HEK293 (cell line): ENCODE measurements around the gene TIE1.

Experiments
- KLF16 ChIP-seq: fragments of 450-650 bp; formaldehyde crosslinking; IDR thresholded peaks from 2 replicates; pipeline ENCODE4 v1.5.1; 2017; ENCODE audit warnings: missing biosample characterization, missing genetic modification characterization
- MEIS1 ChIP-seq: sonication (generic); formaldehyde crosslinking; IDR thresholded peaks from 2 replicates; pipeline ENCODE4 v1.8.1; 2022; ENCODE audit warnings: missing genetic modification reagents, mild to moderate bottlenecking, borderline replicate concordance
- MYNN ChIP-seq: fragments of 450-650 bp; formaldehyde crosslinking; IDR thresholded peaks from 2 replicates; pipeline ENCODE4 v1.5.1; 2016; ENCODE audit warnings: missing biosample characterization, missing genetic modification characterization, borderline replicate concordance
- OSR2 ChIP-seq: fragments of 450-650 bp; formaldehyde crosslinking; IDR thresholded peaks from 2 replicates; pipeline ENCODE4 v1.5.1; 2016; ENCODE audit warnings: missing biosample characterization, missing genetic modification characterization
- REPIN1 ChIP-seq: fragments of 450-650 bp; formaldehyde crosslinking; IDR thresholded peaks from 2 replicates; pipeline ENCODE4 v1.5.1; 2017; ENCODE audit warnings: missing biosample characterization, missing genetic modification characterization, low read depth
- SCRT1 ChIP-seq: fragments of 450-650 bp; formaldehyde crosslinking; IDR thresholded peaks from 2 replicates; pipeline ENCODE4 v1.5.1; 2016; ENCODE audit warnings: missing biosample characterization, missing genetic modification characterization, borderline replicate concordance
- TRIM28 ChIP-seq: IDR thresholded peaks from 2 replicates; pipeline ENCODE4 v1.6.1; 2011; ENCODE audit warnings: low read length, control low read depth, borderline replicate concordance
- YY1 ChIP-seq: fragments of 450-650 bp; formaldehyde crosslinking; IDR thresholded peaks from 2 replicates; pipeline ENCODE4 v1.5.1; 2018; ENCODE audit warnings: missing biosample characterization, missing genetic modification characterization
- ZBTB17 ChIP-seq: fragments of 450-650 bp; formaldehyde crosslinking; IDR thresholded peaks from 2 replicates; pipeline ENCODE4 v1.5.1; 2016; ENCODE audit warnings: missing biosample characterization, missing genetic modification characterization
- ZBTB8A ChIP-seq: fragments of 450-650 bp; formaldehyde crosslinking; IDR thresholded peaks from 2 replicates; pipeline ENCODE4 v1.5.1; 2016; ENCODE audit warnings: missing biosample characterization, missing genetic modification characterization
- ZEB2 ChIP-seq: fragments of 450-650 bp; formaldehyde crosslinking; IDR thresholded peaks from 2 replicates; pipeline ENCODE4 v1.5.1; 2016; ENCODE audit warnings: missing biosample characterization, missing genetic modification characterization
- ZNF140 ChIP-seq: fragments of 450-650 bp; formaldehyde crosslinking; IDR thresholded peaks from 2 replicates; pipeline ENCODE4 v1.5.1; 2016; ENCODE audit warnings: missing biosample characterization, missing genetic modification characterization
- ZNF174 ChIP-seq: fragments of 450-650 bp; formaldehyde crosslinking; IDR thresholded peaks from 2 replicates; pipeline ENCODE4 v1.5.0; 2017; ENCODE audit warnings: missing biosample characterization, mild to moderate bottlenecking, missing genetic modification characterization
- ZNF202 ChIP-seq: fragments of 450-650 bp; formaldehyde crosslinking; IDR thresholded peaks from 2 replicates; pipeline ENCODE4 v1.5.1; 2016; ENCODE audit warnings: missing biosample characterization, missing genetic modification characterization, borderline replicate concordance
- ZNF223 ChIP-seq: fragments of 450-650 bp; formaldehyde crosslinking; IDR thresholded peaks from 2 replicates; pipeline ENCODE4 v1.5.1; 2016; ENCODE audit warnings: missing biosample characterization, missing genetic modification characterization
- ZNF266 ChIP-seq: fragments of 450-650 bp; formaldehyde crosslinking; IDR thresholded peaks from 2 replicates; pipeline ENCODE4 v1.5.1; 2016; ENCODE audit warnings: missing biosample characterization, missing genetic modification characterization, low read depth
- ZNF404 ChIP-seq: fragments of 450-650 bp; formaldehyde crosslinking; IDR thresholded peaks from 2 replicates; pipeline ENCODE4 v1.5.1; 2017; ENCODE audit warnings: missing biosample characterization, missing genetic modification characterization
- ZNF596 ChIP-seq: fragments of 450-650 bp; IDR thresholded peaks from 2 replicates; pipeline ENCODE4 v1.5.0; 2018; ENCODE audit warnings: missing biosample characterization, mild to moderate bottlenecking, missing genetic modification characterization, moderate library complexity
- ZNF768 ChIP-seq: fragments of 450-650 bp; formaldehyde crosslinking; IDR thresholded peaks from 2 replicates; pipeline ENCODE4 v1.5.1; 2018; ENCODE audit warnings: missing biosample characterization, mild to moderate bottlenecking, missing genetic modification characterization
- TF ChIP-seq, protein P1 (sequence below): fragments of 450-650 bp; formaldehyde crosslinking; optimal IDR thresholded peaks from 2 replicates; pipeline ENCODE3; 2016; ENCODE audit warnings: missing biosample characterization, mild to moderate bottlenecking, missing genetic modification characterization
- TF ChIP-seq, protein P2 (sequence below): fragments of 450-650 bp; IDR thresholded peaks from 2 replicates; pipeline ENCODE4 v1.5.1; 2018; ENCODE audit warnings: missing biosample characterization, mild to moderate bottlenecking, missing genetic modification characterization
- TF ChIP-seq, protein P3 (sequence below): fragments of 450-650 bp; formaldehyde crosslinking; IDR thresholded peaks from 2 replicates; pipeline ENCODE4 v1.5.1; 2016; ENCODE audit warnings: missing biosample characterization, missing genetic modification characterization
- TF ChIP-seq, protein P4 (sequence below): fragments of 450-650 bp; formaldehyde crosslinking; IDR thresholded peaks from 2 replicates; pipeline ENCODE4 v1.5.1; 2016; ENCODE audit warnings: missing biosample characterization, missing genetic modification characterization
- TF ChIP-seq, protein P5 (sequence below): fragments of 450-650 bp; formaldehyde crosslinking; IDR thresholded peaks from 2 replicates; pipeline ENCODE4 v1.5.1; 2016; ENCODE audit warnings: missing biosample characterization, missing genetic modification characterization
- TF ChIP-seq, protein P6 (sequence below): fragments of 450-650 bp; formaldehyde crosslinking; IDR thresholded peaks from 2 replicates; pipeline ENCODE4 v1.5.1; 2016; ENCODE audit warnings: missing biosample characterization, missing genetic modification characterization
- TF ChIP-seq, protein P7 (sequence below): fragments of 450-650 bp; formaldehyde crosslinking; IDR thresholded peaks from 2 replicates; pipeline ENCODE4 v1.5.1; 2017; ENCODE audit warnings: missing biosample characterization, missing genetic modification characterization
- TF ChIP-seq, protein P8 (sequence below): fragments of 450-650 bp; formaldehyde crosslinking; IDR thresholded peaks from 2 replicates; pipeline ENCODE4 v1.5.1; 2017; ENCODE audit warnings: missing biosample characterization, mild to moderate bottlenecking, missing genetic modification characterization, moderate library complexity

The TIE1 gene

DNA sequence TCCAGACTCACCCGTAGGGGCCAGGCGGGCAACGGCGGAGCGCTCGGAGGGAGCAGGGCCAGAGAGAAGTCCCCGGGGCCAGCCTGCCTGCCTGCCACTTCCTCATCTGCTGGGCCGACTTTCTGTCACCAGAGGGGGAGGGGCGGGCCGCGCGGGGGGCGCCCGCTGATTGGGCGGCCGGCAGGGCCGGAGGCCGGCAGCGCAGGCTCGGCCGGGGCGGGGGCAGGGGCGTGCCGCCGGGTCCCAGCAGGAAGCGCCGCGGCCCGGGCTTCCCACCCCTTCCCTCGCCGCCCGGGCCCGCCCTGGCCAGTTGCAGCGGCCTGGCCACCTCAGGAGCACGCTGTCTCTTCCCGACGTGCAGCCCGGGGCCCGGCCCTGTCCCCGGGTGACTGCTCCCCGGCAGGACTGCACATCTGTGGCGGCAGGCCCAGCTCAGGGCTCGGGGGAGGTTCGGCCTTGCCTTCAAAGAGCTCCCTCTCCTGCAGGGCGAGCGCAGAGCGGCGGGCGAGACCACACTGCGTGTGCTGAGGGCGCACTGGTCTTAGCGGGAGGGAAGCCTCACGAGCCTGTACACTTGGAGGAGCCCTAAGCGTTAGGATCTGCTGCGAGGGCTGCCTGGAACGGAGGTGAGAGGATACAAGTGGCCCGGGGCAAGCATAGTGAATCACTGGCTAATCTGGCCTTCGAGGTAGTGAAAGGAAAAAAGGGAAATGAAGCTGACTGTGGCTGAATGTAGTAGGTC is 67.3 kb downstream of the TIE1 start, which contains the start of gene ELOVL1 (continued):
- TF ChIP-seq, protein P1, sequence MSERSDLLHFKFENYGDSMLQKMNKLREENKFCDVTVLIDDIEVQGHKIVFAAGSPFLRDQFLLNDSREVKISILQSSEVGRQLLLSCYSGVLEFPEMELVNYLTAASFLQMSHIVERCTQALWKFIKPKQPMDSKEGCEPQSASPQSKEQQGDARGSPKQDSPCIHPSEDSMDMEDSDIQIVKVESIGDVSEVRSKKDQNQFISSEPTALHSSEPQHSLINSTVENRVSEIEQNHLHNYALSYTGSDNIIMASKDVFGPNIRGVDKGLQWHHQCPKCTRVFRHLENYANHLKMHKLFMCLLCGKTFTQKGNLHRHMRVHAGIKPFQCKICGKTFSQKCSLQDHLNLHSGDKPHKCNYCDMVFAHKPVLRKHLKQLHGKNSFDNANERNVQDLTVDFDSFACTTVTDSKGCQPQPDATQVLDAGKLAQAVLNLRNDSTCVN (tag by site-specific recombination): peak; percentile 76
- TF ChIP-seq, protein P2, sequence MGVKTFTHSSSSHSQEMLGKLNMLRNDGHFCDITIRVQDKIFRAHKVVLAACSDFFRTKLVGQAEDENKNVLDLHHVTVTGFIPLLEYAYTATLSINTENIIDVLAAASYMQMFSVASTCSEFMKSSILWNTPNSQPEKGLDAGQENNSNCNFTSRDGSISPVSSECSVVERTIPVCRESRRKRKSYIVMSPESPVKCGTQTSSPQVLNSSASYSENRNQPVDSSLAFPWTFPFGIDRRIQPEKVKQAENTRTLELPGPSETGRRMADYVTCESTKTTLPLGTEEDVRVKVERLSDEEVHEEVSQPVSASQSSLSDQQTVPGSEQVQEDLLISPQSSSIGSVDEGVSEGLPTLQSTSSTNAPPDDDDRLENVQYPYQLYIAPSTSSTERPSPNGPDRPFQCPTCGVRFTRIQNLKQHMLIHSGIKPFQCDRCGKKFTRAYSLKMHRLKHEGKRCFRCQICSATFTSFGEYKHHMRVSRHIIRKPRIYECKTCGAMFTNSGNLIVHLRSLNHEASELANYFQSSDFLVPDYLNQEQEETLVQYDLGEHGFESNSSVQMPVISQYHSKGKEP: no peak; the same call in 1 of the 2 replicates
- TF ChIP-seq ZNF140 (tag by site-specific recombination) (no peak), MEIS1 (CRISPR knock-in tag) (no peak), REPIN1 (no peak), ZNF596 (tag by site-specific recombination) (0 out of 2 replicates have a peak, but pooled peaks have one; percentile 43), SCRT1 (peak; percentile 61; the same call in 1 of the 2 replicates), YY1 (tag by site-specific recombination) (no peak; the same call in 1 of the 2 replicates), KLF16 (tag by site-specific recombination) (no peak; the same call in 1 of the 2 replicates), ZNF404 (tag by site-specific recombination) (no peak), ZBTB17 (tag by site-specific recombination) (peak; percentile 99), ZNF202 (tag by site-specific recombination) (no peak), OSR2 (tag by site-specific recombination) (peak; percentile 54; the same call in 1 of the 2 replicates), ZNF174 (no peak), ZNF768 (tag by site-specific recombination) (no peak), ZNF223 (no peak), ZNF266 (tag by site-specific recombination) (no peak), TRIM28 (peak; percentile 89), ZBTB8A (tag by site-specific recombination) (peak; percentile 91), MYNN (no peak), ZEB2 (tag by site-specific recombination) (peak; percentile 66; the same call in 1 of the 2 replicates)
- TF ChIP-seq, protein P3, sequence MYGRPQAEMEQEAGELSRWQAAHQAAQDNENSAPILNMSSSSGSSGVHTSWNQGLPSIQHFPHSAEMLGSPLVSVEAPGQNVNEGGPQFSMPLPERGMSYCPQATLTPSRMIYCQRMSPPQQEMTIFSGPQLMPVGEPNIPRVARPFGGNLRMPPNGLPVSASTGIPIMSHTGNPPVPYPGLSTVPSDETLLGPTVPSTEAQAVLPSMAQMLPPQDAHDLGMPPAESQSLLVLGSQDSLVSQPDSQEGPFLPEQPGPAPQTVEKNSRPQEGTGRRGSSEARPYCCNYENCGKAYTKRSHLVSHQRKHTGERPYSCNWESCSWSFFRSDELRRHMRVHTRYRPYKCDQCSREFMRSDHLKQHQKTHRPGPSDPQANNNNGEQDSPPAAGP (tag by site-specific recombination): peak; percentile 64
- TF ChIP-seq, protein P4, sequence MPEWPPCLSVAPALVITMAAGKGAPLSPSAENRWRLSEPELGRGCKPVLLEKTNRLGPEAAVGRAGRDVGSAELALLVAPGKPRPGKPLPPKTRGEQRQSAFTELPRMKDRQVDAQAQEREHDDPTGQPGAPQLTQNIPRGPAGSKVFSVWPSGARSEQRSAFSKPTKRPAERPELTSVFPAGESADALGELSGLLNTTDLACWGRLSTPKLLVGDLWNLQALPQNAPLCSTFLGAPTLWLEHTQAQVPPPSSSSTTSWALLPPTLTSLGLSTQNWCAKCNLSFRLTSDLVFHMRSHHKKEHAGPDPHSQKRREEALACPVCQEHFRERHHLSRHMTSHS (tag by site-specific recombination): no peak
- TF ChIP-seq, protein P5, sequence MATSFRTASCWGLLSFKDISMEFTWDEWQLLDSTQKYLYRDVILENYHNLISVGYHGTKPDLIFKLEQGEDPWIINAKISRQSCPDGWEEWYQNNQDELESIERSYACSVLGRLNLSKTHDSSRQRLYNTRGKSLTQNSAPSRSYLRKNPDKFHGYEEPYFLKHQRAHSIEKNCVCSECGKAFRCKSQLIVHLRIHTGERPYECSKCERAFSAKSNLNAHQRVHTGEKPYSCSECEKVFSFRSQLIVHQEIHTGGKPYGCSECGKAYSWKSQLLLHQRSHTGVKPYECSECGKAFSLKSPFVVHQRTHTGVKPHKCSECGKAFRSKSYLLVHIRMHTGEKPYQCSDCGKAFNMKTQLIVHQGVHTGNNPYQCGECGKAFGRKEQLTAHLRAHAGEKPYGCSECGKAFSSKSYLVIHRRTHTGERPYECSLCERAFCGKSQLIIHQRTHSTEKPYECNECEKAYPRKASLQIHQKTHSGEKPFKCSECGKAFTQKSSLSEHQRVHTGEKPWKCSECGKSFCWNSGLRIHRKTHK: no peak
- TF ChIP-seq, protein P6, sequence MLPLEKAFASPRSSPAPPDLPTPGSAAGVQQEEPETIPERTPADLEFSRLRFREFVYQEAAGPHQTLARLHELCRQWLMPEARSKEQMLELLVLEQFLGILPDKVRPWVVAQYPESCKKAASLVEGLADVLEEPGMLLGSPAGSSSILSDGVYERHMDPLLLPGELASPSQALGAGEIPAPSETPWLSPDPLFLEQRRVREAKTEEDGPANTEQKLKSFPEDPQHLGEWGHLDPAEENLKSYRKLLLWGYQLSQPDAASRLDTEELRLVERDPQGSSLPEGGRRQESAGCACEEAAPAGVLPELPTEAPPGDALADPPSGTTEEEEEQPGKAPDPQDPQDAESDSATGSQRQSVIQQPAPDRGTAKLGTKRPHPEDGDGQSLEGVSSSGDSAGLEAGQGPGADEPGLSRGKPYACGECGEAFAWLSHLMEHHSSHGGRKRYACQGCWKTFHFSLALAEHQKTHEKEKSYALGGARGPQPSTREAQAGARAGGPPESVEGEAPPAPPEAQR (tag by site-specific recombination): no peak
- TF ChIP-seq, protein P7, sequence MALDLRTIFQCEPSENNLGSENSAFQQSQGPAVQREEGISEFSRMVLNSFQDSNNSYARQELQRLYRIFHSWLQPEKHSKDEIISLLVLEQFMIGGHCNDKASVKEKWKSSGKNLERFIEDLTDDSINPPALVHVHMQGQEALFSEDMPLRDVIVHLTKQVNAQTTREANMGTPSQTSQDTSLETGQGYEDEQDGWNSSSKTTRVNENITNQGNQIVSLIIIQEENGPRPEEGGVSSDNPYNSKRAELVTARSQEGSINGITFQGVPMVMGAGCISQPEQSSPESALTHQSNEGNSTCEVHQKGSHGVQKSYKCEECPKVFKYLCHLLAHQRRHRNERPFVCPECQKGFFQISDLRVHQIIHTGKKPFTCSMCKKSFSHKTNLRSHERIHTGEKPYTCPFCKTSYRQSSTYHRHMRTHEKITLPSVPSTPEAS: no peak
- TF ChIP-seq, protein P8, sequence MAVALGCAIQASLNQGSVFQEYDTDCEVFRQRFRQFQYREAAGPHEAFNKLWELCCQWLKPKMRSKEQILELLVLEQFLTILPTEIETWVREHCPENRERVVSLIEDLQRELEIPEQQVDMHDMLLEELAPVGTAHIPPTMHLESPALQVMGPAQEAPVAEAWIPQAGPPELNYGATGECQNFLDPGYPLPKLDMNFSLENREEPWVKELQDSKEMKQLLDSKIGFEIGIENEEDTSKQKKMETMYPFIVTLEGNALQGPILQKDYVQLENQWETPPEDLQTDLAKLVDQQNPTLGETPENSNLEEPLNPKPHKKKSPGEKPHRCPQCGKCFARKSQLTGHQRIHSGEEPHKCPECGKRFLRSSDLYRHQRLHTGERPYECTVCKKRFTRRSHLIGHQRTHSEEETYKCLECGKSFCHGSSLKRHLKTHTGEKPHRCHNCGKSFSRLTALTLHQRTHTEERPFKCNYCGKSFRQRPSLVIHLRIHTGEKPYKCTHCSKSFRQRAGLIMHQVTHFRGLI: peak; percentile 61; the same call in 1 of the 2 replicates
